ENCODE data around the gene ACSL3. TPM values are rescaled to one million over a fixed set of nuclear protein-coding genes. Genes with fewer than 3 reads are reported as not detected.

The ACSL3 gene
- total and polyA plus RNA-seq, 12 donors, result 11.0 to 130 (median 70.6) TPM

DNA sequence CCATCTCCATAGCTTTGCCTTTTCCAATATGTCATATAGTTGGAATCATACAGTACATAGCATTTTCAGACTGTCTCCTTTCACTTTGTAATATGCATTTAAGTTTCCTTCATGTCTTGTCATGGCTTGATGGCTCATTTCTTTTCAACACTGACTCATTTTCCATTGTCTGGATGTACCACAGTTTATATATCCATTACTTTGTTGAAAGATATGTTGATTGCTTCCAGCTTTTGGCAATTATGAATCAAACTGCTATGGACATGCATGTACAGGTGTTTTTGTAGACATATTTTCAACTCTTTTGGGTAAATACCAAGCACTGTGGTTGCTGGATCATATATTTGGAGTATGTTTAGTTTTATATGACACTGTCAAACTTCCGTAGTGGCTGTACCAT is 26.3 kb downstream of the ACSL3 start:
- no peak overlapping the region for H3K4me3 ChIP-seq
- TF ChIP-seq POLR2A (IDR thresholded peaks at IDR 0.05), result no peak
- no peak for TF ChIP-seq CTCF (IDR thresholded peaks at IDR 0.05)
- no peaks in the 10 kb centered on the region for H3K27me3 ChIP-seq
- H3K36me3 ChIP-seq (replicated peaks in 1 of 2), result no peaks in the 10 kb centered on the region
- intact Hi-C loops (cut with DNase I), result no loop called here
- WGBS, 4 donors, result 92 to 100% (median 100%) methylated on average over 1 of the region's 1 CpG
- H3K27ac ChIP-seq, result no peak overlapping the region
- H3K9me3 ChIP-seq (replicated peaks in 1 of 3), result no peaks in the 10 kb centered on the region
- DNase-seq, result no peak
- peaks cover 30 to 49% of the 10 kb centered on the region in 2 donors for H3K4me1 ChIP-seq (replicated peaks in 1 of 2)

DNA sequence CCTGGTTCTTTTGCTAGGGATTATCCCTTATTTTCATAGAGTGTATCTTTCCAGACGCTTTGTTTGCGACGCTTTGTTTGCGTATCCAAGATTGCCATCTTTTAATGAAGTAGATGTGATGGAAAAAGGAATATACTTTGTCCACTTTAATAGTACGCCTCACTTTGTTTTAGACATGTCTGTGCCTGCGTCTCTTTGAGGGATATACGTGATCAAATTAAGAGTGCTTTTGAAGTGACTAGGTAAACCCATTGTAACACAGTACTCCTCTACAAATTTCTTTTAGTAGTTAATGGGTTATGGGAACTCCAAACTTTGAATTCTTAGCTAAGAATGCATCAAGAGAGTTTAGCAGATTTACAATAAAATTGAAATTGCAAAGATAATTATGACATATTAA is 27.9 kb downstream of the ACSL3 start:
- Histone ChIP-seq H3K36me3 (replicated peaks in 1 of 2) (no peaks in the 10 kb centered on the region), H3K9me3 (replicated peaks in 1 of 3) (no peaks in the 10 kb centered on the region), H3K4me3 (no peak overlapping the region), H3K27ac (no peak overlapping the region), H3K27me3 (no peaks in the 10 kb centered on the region), H3K4me1 (replicated peaks in 1 of 2) (peaks cover 34 to 56% of the 10 kb centered on the region in 2 donors)
- DNase-seq, result no peak
- TF ChIP-seq CTCF (IDR thresholded peaks at IDR 0.05), result no peak
- TF ChIP-seq POLR2A (IDR thresholded peaks at IDR 0.05), result no peak
- 96 to 99% (median 97%) methylated on average over 7 of the region's 7 CpGs for WGBS, 4 donors
- intact Hi-C loops (cut with DNase I), result no loop called here

DNA sequence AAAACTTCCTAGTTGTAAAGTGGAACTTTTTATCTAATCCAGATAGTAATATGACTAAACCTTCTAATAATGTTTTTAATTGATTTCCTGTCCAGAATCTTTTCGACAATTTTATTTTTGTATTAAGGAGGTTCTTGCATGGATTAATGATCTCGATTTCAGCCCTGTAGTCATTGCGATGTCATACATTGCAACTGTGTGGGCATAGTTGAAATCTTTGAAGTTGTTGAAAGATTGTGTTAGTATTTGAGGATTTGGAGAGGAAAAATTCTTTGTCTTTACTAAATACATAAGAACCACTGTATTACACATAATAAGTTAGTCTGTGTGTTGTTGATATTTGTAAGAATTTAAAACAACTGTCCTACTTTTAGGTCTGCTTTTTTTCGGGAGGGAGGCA is 31.1 kb downstream of the ACSL3 start:
- H3K4me3 ChIP-seq, result no peak overlapping the region
- no peaks in the 10 kb centered on the region for H3K9me3 ChIP-seq (replicated peaks in 1 of 3)
- intact Hi-C loops (cut with DNase I), result no loop called here
- 40 to 48% (median 42%) methylated on average over 4 of the region's 4 CpGs for WGBS, 4 donors
- H3K27me3 ChIP-seq, result no peaks in the 10 kb centered on the region
- peak overlapping the region in 3 of 5 donors; percentile 14 to 69 (median 36) for H3K27ac ChIP-seq
- no peak for TF ChIP-seq CTCF (IDR thresholded peaks at IDR 0.05)
- no peak for TF ChIP-seq POLR2A (IDR thresholded peaks at IDR 0.05)
- no peaks in the 10 kb centered on the region for H3K36me3 ChIP-seq (replicated peaks in 1 of 2)
- H3K4me1 ChIP-seq (replicated peaks in 1 of 2), result peaks cover 15 to 41% of the 10 kb centered on the region in 2 donors
- no peak for DNase-seq

- no peak for DNase-seq
- WGBS, 4 donors, result 17 to 23% (median 21%) methylated on average over 2 of the region's 2 CpGs
- H3K27me3 ChIP-seq, result no peaks in the 10 kb centered on the region
- H3K4me3 ChIP-seq, result no peak overlapping the region
- intact Hi-C loops (cut with DNase I), result no loop called here
- no peaks in the 10 kb centered on the region for H3K9me3 ChIP-seq (replicated peaks in 1 of 3)
- no peaks in the 10 kb centered on the region for H3K36me3 ChIP-seq (replicated peaks in 1 of 2)
- H3K27ac ChIP-seq, result peak overlapping the region in 3 of 5 donors; percentile 14 to 69 (median 36)
- no peak for TF ChIP-seq CTCF (IDR thresholded peaks at IDR 0.05)
- no peak for TF ChIP-seq POLR2A (IDR thresholded peaks at IDR 0.05)
- peaks cover 15 to 41% of the 10 kb centered on the region in 2 donors for H3K4me1 ChIP-seq (replicated peaks in 1 of 2)
Observed at GRCh38 chr2:222892321-222892720, 31.5 kb downstream of the ACSL3 start.
